ENCODE data around the gene CCDC34.
"Not testable (repeated sequence)": the region's sequence is repeated elsewhere in the genome, so short reads cannot be mapped to it uniquely, and the experiment has no call there.

CCDC34 gene

DNA sequence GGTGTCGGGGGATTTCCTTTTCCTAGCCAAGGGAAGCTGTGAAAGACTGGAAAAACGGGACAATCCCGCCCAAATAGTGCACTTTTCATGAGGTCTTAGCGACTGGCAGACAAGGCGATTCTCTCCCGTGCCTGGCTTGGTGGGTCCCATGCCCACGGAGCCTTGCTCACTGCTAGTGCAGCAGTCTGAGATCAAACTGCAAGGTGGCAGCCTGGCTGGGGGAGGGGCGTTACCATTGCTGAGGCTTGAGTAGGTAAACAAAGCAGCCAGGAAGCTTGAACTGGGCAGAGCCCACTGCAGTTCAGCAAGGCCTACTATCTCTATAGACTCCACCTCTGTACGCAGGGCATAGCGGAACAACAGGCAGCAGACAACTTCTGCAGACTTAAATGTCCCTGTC lies 41.7 kb downstream of the CCDC34 start:
- DNase-seq (ENCODE audit: low spot score) = not testable (repeated sequence)

DNA sequence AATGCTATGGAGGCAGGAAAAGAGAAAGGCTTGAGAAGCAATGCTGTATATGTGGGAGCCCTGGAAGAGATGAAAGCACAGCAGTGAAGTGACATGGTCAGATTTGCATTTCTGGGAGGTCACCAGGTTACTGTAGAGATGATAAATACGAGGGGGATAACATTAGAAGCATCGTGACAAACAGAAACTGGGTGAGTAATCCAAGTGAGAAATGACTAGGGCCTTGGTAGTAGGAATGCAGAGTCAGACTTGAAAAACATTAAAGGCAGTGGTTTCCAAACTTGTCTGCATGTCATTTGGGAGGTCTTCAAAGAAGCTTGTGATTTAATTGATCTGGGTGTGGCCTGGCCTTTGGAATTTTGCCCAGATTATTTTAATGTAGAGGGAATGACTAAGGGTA lies 43.9 kb downstream of the CCDC34 start:
- DNase-seq (ENCODE audit: low spot score) = peak; percentile 67

DNA sequence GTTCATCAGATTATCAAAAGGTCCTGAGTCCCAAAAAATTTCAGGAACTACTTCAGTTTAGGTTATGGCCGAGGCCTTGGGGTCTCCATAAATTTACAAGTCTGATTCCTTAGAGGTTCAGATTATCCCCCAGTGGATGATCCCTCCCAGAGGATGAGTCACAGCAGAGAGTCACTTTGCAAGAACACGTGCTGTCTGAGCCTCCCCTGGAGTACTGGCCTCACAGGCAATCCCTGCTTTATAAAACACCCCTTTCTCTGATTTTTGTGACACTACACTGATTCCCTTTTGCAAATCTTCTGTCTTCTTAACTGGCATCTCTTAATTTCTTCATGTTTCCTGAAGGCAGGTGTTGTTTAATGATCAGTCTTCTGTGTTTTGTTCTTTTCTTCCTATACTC lies 45.3 kb downstream of the CCDC34 start:
- DNase-seq (ENCODE audit: low spot score) = peak; percentile 14

DNA sequence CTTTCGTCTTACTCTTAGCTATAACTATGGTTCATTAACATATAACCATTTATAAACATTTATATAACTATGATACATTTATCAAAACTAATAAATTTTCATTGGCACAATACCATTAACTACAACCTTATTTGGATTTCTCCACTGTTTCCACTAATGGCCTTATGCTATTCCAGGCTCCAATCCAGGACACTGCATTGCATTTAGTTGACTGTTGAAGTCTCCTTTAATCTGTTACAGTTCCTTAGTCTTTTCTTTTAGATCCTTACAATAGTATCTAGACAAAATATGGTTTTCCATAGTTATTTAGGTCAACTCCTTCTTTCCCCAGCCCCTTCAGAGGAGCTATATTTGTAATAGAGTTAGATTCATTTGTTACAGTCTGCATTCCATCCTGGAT lies 47.2 kb downstream of the CCDC34 start:
- no peak for DNase-seq (ENCODE audit: low spot score)

DNA sequence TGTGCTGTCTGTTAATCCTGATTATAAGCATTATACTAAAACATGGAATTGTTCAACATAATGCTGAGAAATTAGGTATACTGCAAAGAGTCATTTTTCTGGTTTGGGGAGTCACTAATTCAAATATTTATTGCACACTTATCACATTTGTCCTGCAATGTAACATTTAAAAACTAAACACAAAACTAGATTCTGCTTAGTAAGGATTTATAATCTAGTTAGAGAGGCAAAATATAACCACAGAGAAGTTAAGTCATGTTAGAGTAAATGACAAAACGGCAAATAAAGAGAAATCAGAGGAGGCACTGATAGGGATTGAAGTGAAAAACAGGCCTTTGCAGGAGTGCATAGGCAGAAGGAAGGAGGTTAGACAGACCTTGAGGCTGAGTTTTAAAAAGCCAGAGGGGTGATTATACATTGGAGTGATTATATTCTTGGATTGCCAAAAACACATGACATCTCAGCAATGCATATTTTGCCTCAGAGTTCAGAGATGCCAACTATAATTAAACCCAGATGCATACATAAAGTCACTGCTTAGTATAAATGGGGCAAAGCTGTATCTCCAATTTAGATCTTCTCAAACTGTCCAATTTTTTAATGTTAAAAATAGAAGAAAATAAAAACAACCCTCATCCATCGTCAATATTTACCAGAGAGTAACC lies 49.7 kb downstream of the CCDC34 start:
- DNase-seq (ENCODE audit: low spot score) = no peak

DNA sequence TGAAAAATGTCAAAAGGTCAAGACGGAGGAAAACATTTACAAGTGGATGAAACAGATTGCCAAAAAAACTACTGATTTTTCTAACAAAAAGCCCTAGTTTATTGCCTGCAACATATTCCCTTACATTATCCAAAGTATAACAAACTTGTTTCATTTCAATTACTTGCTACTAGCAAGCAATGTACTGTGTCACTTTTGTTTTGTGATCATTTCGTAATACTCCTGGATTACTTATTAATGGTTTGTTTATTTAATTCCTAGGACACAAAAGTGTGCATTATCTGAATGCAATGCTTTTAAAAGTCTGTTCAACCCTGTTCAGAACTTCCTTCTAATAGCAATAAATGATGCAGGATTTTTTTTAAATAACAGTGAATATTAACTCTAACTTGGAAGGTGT lies 50.9 kb downstream of the CCDC34 start:
- DNase-seq (ENCODE audit: low spot score) = no peak

DNA sequence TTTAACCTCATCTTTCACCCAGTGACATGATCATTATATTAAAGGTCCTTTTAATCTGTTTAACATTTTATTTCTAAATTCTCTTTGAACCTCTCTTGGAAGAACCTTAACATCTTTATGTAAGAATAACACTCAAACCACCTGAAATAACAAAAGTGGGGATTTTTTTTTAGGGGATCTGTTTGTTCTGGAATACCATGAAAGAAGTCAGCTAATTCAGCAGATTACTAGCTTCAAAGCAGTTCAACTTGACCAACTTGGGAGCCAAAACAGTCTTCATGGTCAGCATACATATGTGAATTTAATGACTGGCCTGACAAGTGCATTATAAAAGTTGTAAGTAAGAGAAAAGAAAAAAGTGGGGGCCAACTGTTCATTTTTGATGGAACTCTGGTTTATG lies 52.3 kb downstream of the CCDC34 start:
- no peak for DNase-seq (ENCODE audit: low spot score)

DNA sequence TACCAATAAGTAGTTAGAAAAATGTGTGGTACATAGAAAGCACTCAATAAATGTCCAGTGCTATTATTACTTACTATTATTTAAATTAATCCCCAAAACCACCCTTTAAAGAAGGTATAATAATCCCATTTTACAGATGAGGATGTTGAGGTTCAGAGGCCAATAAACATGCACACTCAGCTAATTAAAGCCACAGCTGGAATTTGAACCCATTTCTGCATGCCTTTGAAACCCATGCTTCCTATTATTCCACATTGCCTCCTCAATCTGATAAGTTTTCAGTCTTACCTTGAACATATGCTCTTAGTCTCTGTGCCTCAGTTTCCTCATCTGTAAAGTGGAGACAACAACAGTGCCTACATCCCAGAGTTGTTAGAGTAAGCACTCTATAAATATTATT lies 52.8 kb downstream of the CCDC34 start:
- DNase-seq (ENCODE audit: low spot score) = no peak

DNA sequence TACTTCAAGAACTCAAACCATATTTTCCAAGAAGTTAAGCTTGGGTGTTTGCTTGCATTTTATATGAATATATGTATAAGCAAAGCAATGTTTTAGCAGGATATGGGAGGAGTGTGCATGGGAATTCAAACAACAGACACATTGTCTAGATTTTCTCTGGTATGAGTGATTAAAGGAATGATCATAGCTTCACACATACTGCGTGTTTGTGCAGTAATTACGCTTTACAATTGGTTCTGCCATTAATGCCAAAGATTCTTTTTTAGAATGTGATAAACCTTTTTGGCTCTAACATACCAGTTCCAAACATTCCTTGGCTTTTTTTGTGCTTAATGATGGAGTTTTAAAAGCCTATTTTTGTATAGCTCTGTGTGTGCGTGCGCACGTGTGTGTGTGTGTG lies 54.0 kb downstream of the CCDC34 start:
- no peak for DNase-seq (ENCODE audit: low spot score)

DNA sequence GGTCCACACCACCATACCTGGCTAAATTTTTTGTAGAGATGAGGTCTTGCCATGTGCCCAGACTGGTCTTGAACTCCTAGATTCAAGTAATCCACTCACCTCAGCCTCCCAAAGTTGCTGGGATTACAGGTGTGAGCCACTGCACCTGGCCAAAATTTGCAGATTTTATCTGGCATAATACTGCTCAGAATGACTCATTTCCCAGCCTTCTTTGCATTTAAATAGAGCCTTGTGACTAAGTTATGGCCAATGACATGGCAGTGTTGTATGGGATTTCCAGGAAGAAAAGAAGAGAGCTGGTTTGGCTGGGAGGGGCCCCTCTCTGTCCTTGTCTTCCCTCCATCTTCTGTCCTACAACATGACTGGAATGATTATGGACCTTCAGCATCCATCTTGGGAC lies 55.8 kb downstream of the CCDC34 start:
- DNase-seq (ENCODE audit: low spot score) = no peak

DNA sequence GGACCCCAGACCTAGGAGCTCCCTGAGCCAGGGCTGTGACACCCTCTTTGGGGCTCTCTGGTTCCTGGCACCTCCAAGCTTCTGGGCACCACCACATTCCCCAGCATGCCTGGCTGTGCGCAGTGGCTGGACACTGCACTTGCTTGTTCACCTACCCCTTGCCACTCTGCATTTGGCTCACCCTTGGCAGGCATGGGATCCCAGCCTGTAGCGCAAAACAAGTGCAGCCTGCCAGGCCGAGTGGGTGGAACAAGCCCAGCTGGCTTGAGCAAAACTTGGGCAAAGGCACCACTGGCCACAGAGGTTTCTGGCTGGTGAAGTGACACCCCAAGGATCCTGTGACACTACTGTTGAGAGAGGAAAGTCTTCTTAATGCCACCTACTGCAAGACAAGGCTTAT lies 57.3 kb downstream of the CCDC34 start:
- DNase-seq (ENCODE audit: low spot score) = no peak

DNA sequence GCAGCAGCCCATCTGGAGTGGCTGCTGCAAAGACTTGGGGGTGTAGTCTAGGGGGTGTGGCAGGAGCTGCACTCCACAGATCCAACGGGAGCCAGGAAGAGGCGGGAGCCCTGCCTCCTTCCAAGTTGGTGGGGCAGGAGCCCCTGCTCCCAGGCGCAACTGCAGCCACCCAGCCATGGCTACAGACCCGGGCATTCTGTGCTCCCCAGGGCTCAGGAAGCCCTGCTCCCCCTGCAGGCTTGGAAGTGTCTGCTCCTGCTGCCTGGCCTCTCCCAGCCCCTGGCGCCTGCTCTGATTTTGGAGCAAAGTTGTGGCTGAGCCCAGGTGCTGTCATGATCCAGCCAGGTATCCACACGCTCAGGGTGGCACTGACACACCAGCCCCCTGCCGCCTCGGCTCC lies 58.5 kb downstream of the CCDC34 start:
- no peak for DNase-seq (ENCODE audit: low spot score)

DNA sequence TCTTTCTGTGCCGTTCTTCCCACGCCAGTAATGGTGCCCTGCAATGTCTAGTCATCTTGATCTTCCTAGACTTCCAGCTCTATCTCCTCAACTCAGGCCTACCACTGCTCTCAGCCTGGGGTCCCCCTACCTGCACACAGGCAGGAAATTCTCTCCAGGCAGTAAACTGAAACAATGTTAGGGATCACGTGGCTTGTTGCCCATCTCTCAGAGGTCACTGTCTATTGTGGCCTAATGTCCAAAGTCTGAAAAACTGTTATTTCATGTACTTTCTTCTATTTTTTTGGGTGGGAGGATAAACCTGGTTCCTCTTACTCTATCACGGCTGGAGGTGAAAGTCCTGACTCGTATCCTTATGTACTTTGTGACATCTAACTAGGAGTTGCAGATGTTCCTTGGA lies 59.1 kb downstream of the CCDC34 start:
- no peak for DNase-seq (ENCODE audit: low spot score)

DNA sequence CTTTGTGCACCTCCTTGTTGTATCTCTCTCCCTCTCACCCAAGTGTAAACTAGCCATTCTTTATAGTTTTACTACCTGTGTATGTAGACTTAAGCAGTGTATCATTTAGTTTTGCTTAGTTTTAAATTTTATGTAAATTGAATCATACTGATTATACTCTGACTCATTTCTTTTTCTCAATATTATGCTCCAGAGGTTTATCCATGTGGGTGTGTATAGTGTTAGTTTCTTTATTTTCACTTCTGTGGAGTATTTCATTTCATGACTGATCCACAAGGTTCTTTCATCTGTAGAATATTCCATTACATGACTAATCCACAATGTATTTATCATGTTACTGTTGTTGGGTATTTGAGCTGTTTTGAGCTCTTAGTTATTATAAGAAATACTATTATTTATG lies 62.0 kb downstream of the CCDC34 start:
- DNase-seq (ENCODE audit: low spot score) = no peak

DNA sequence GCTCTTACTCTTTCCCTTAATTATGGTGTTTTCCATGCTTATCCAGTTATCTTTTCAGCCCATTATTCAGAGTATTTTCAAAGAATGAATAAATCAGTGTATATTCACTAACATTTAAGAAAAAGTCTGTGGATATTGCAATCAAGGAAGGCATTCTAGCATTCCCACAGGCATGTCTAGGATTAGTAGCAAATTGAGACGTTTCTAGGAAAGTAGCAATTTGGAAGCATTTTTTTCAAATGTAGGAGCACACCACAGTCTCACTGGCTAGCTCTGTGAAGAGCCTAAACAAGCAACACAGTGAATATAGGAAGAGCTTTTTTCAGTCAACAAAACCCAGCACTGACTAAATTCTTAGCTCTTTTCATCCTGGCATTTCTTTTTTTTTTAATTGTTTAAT lies 65.4 kb downstream of the CCDC34 start:
- no peak for DNase-seq (ENCODE audit: low spot score)

DNA sequence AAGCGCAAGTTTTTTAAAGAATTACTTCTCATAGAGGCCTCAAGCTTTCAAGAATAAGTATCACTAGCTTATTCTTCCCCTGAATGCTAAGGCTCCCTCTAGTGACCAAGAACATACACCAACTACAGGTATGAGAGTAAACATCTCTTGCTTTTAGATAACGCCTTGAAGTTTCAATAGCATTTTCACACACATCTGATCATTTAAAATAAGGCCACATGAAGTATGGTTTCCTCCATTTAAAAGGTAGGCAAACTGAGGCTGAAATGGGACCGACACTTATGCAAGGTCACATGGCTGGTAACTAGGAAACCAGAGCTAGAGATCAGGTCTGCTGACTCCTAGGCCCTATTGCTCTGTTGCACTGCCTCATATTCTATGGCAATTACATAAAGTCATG lies 66.5 kb downstream of the CCDC34 start:
- peak; percentile 58 for DNase-seq (ENCODE audit: low spot score)

DNA sequence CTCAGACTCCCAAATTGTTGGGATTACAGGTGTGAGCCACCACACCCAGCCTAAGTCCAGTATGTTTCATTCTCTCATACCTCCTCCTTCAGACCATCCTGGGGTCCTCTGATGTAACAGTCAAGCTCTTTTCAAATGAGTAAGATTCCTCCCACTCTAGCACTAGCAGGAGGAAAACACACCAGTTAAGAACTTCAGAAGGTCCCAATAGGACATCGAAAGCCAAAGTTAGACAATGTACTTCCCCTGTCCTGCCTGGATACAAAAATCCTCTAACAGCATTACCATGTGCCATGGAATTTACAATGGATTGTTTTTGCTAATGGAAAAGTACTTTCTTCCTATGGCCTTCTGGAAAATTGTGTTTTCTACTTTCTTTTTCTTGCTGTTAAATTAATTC lies 67.1 kb downstream of the CCDC34 start:
- DNase-seq (ENCODE audit: low spot score) = no peak

DNA sequence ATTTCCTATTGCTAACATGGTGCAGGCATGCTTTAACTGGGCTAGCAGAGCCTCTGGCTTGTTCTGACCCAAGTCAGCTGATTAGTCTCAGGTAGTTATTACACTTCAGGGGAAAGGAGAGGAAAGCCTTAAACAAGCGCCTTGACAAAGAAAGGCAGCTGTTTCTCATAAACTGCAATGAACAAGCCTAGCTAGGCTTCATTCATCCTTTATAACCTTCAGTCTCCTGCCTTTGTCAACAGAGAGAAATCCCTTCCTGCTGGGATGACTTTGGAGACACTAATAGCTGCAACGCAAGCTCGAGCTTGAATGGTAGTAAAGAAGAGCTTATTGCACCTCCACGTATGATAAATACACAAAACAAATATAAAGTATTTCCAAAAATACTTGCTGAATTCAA lies 68.4 kb downstream of the CCDC34 start:
- no peak for DNase-seq (ENCODE audit: low spot score)

DNA sequence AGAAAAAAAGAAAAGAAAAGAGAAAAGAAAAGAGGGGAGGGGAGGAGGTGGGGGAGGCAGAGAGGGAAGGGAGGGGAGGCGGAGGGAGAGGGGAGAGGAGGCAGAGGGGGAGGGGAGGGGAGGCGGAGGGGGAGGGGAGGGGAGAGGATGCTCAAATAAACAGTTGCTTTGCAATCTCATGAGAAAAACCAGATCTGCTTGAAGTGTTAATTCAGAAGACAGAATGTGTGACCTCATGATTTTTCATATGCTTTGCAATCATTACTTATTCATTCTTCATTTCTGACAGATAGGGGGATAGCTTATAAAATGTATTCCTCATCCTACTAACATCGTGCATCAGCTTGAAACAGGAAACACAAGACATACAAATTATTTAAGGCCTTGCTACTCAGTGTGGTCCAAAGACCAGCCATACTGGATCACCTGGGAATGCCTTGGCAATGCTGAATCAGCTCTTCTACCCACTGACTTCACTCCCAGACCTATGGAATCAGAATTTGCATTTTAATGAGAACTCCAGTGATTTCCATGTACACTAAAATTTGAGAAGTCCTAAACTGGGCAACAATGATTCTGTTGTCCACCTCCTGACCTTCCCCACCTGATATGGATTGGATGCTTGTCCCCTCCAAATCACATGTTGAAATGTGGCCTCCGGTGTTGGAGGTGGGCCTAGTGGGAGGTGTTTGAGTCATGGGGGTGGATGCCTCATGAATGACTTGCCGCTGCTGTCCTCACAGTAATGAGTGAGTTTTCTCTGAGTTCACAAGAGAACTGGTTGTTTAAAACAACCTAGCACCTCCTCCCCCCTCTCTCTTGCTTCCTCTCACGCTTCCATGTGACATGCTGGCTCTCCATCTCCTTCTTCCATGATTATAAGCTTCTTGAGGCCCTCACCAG lies 69.2 kb downstream of the CCDC34 start:
- no peak for DNase-seq (ENCODE audit: low spot score)

DNA sequence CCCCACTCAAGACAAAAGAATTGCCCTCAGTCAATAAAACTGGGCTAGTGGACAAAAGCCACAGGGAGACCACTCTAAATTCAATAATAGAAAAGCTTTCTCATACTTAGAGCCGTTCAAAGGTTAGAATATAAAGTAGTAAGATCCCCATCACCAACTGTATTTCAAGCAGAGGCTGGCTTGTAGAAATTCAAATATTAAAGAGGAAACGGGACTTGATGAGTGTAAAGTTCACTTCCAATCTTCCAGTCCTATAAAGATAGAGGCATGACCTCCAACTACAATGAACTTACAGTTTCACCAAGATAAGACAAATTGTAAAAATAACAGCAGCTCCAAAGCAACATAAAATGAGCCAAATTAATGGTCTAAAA lies 70.4 kb downstream of the CCDC34 start:
- DNase-seq (ENCODE audit: low spot score) = no peak

DNA sequence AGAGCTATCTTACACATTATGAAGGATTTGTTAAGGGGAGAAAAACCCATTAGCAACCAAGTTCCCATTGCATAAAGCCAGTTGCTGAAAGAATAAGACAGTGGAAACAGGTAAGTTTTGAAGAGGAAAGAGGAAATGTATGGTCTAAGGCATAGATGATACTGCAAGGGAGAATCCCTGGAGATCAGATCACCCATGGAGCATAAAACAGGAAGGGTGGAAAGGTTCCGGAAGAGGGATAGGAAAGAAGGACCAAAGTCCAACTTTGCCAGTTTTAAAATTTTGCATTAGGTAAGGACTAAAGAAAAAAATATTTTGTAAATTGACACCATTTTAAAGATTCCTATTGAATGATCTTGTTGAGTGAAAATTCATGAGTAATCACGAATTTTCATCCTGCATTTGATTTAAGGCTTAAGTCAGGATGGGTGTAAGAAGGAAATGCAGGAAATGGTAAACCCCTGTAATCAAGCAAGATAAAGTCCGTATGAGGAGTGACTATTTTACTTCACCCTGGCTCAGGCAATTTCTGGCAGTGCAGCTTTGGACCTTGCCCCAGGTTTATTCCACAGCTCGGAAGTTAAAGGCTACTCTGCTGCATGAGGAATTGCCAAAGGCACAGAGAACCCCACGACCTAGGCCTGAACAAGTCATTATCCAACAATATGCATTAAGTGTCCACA lies 70.9 kb downstream of the CCDC34 start:
- DNase-seq (ENCODE audit: low spot score) = no peak

DNA sequence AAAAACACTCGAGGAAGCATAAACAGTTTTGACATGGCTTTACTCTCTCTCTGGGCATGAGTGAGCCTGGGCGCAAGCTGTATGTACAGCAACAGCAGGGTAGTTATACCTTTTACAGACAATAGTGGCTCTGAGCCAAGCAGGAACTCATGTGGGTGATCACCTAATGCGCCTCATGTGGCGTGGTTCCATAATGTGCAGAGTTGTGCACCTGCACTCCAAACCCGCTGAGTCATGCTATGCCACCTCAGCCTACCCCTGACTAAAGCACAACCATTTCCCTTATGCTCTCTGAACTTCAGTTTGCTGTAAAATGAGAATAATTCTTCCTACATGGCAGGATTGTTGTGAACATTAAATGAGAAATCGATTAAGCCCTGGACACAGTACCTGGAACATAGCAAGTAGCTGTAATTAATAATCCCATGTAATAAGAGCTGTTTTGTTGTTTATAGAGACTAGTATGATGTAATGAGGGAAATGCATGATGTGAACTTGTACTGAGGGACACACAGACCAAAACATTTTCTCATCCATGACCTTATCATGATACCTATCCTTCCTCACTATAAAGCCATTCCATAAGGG lies 71.6 kb downstream of the CCDC34 start:
- no peak for DNase-seq (ENCODE audit: low spot score)
